Measurements from ENCODE around the gene ETV3L. TPM values are rescaled to one million over a fixed set of nuclear protein-coding genes. Genes with fewer than 3 reads are reported as not detected.

Gene ETV3L
- total RNA-seq, 2 experiments from 2014 or later: not detected

GRCh38 chr1:157105988-157106812 is 6.6 kb upstream of the ETV3L start:
- ChIA-PET POLR2A (no interaction called here), CTCF (interaction anchor here (1.0 to 3.4 kb wide), 4 partner anchors 16 to 66 kb away, joined by 4 to 15 read pairs (median 6); no protein-coding TSS in a partner anchor)
- H3K36me3 Mint-ChIP-seq (ENCODE audit: low read depth): no peaks in the 10 kb centered on the region
- H3K27ac Mint-ChIP-seq: peak overlapping the region; percentile 2
- TF ChIP-seq, protein P1, sequence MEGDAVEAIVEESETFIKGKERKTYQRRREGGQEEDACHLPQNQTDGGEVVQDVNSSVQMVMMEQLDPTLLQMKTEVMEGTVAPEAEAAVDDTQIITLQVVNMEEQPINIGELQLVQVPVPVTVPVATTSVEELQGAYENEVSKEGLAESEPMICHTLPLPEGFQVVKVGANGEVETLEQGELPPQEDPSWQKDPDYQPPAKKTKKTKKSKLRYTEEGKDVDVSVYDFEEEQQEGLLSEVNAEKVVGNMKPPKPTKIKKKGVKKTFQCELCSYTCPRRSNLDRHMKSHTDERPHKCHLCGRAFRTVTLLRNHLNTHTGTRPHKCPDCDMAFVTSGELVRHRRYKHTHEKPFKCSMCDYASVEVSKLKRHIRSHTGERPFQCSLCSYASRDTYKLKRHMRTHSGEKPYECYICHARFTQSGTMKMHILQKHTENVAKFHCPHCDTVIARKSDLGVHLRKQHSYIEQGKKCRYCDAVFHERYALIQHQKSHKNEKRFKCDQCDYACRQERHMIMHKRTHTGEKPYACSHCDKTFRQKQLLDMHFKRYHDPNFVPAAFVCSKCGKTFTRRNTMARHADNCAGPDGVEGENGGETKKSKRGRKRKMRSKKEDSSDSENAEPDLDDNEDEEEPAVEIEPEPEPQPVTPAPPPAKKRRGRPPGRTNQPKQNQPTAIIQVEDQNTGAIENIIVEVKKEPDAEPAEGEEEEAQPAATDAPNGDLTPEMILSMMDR (IDR thresholded peaks at IDR 0.05): no peak
- DNase-seq: peak; percentile 72
- peaks cover 19% of the 10 kb centered on the region for H3K27me3 Mint-ChIP-seq
- no peaks in the 10 kb centered on the region for H3K9me3 Mint-ChIP-seq
- H3K4me1 Mint-ChIP-seq (ENCODE audit: low read depth): peaks cover 9% of the 10 kb centered on the region
- no peak overlapping the region for H3K4me3 Mint-ChIP-seq
- intact Hi-C loops (cut with micrococcal nuclease): no loop called here
- peak; percentile 93 for ATAC-seq

DNA sequence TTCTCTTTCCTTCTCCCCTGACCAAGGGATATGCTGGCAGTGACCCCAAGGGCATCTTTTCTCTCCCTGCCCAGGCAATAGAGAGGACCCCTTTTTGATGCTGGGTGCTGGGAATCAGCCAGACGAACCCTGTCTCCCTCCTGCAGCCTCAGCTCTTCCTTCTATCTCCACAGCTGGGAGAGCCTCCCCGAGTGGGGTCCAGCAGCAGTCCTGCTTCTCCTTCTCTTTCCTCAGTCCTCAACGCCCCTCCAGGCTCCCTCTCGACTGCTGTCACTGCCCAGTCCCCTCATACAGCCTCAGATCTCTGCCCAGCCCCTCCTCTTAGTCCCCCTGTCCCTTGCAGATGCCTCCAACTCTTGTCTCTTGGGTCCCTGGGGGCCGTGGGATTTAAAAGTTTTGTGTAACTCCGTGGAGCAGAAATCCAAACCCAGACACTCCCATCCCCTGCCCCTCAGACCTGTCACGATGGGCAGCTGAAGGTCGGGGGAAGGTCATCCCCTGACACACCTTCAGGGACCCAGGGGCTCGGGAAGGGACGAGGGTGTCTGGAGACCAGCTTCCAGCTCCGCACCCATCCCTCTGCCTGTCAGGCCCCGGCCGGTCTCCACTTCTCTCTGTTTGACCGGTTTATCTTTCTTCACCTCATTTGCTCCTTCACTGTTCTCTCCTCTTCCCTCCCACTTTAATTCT is 5.8 kb upstream of the ETV3L start:
- H3K4me1 Mint-ChIP-seq (ENCODE audit: low read depth): peaks cover 9% of the 10 kb centered on the region
- peaks cover 19% of the 10 kb centered on the region for H3K27me3 Mint-ChIP-seq
- intact Hi-C loops (cut with micrococcal nuclease): no loop called here
- DNase-seq: no peak
- CTCF ChIA-PET: interaction anchor here (1.7 to 3.7 kb wide), 4 partner anchors 15 to 67 kb away, joined by 4 to 20 read pairs (median 12); no protein-coding TSS in a partner anchor
- TF ChIP-seq, protein P1 (IDR thresholded peaks at IDR 0.05): no peak
- ATAC-seq: no peak
- POLR2A ChIA-PET: interaction anchor here (0.9 kb wide), 1 partner anchor 10 kb away, joined by 3 read pairs; no protein-coding TSS in a partner anchor
- H3K9me3 Mint-ChIP-seq: no peaks in the 10 kb centered on the region
- no peak overlapping the region for H3K4me3 Mint-ChIP-seq
- H3K36me3 Mint-ChIP-seq (ENCODE audit: low read depth): no peaks in the 10 kb centered on the region
- no peak overlapping the region for H3K27ac Mint-ChIP-seq

DNA sequence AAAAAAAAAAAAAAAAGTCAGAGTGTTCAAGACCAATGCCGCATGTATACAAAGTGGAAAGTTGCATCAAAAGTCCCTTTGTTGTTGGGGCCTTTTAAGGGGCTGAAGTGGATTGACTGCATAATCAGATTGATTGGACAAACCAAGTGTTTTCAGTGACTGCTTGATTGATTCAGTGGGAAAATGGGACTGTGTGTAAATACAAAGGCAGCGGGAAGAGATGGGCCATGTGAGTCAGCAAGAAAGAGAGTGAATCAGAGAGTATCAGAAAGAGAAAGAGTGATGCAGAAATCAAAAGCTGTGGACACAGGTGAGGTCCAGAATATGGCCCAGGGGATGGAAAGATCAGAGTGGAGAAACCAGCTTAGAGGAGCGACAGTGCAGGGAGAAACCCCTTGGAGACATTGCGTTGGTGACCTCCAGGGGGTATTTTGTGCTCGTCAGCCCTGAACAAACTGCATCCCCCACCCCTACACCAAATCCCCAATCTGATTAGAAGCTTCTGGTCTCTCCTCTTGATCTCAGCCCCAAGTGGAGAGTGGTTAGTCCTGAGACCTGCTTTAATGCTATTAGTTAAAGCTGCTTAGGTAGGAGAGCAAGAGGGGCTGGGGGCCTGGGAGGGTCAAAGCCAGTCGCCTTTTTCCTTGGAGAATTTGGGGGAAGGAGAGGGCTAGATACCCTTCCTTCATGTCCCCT is 5.1 kb upstream of the ETV3L start:
- CTCF ChIA-PET: interaction anchor here (1.6 to 3.7 kb wide), 4 partner anchors 14 to 67 kb away, joined by 3 to 20 read pairs (median 10); no protein-coding TSS in a partner anchor
- TF ChIP-seq, protein P1 (IDR thresholded peaks at IDR 0.05): no peak
- H3K4me1 Mint-ChIP-seq (ENCODE audit: low read depth): peaks cover 9% of the 10 kb centered on the region
- no peak overlapping the region for H3K27ac Mint-ChIP-seq
- no peak for ATAC-seq
- POLR2A ChIA-PET: interaction anchor here (0.9 kb wide), 1 partner anchor 9 kb away, joined by 3 read pairs; no protein-coding TSS in a partner anchor
- no peaks in the 10 kb centered on the region for H3K36me3 Mint-ChIP-seq (ENCODE audit: low read depth)
- H3K4me3 Mint-ChIP-seq: no peak overlapping the region
- peaks cover 18% of the 10 kb centered on the region for H3K27me3 Mint-ChIP-seq
- H3K9me3 Mint-ChIP-seq: no peaks in the 10 kb centered on the region
- DNase-seq: no peak
- intact Hi-C loops (cut with micrococcal nuclease): no loop called here

GRCh38 chr1:157103268-157103667 is 3.7 kb upstream of the ETV3L start:
- DNase-seq (no peak), ATAC-seq (no peak)
- peaks cover 13% of the 10 kb centered on the region for H3K27me3 Mint-ChIP-seq
- H3K36me3 Mint-ChIP-seq (ENCODE audit: low read depth): no peaks in the 10 kb centered on the region
- no peak overlapping the region for H3K27ac Mint-ChIP-seq
- H3K4me1 Mint-ChIP-seq (ENCODE audit: low read depth): peaks cover 18% of the 10 kb centered on the region
- H3K4me3 Mint-ChIP-seq: no peak overlapping the region
- ChIA-PET POLR2A (interaction anchor here (0.8 to 1.1 kb wide), 2 partner anchors 36 to 44 kb away, joined by 3 read pairs; no protein-coding TSS in a partner anchor), CTCF (interaction anchor here (0.8 to 3.7 kb wide), 7 partner anchors 13 to 64 kb away, joined by 3 to 20 read pairs (median 3); no protein-coding TSS in a partner anchor)
- no peaks in the 10 kb centered on the region for H3K9me3 Mint-ChIP-seq
- TF ChIP-seq, protein P1 (IDR thresholded peaks at IDR 0.05): no peak
- intact Hi-C loops (cut with micrococcal nuclease): no loop called here

Measured in activated CD8-positive, alpha-beta T cell treated with anti-CD3 and anti-CD28 coated beads for 36 hours (primary cell).